GM13977 (cell line): ENCODE data around the gene PDK3.

Source experiments
- DNase-seq: peaks from one replicate; pipeline ENCODE4 v3.0.0; 2012; ENCODE audit warnings: low spot score
- in situ Hi-C: fragments of 300-500 bp; cut with MboI; formaldehyde crosslinking; loops from one replicate; pipeline ENCODE4 v1.12.0; 2022; ENCODE audit warnings: low sequenced_read_pairs, low pct_unique_long_range_greater_than_20kb, mixed read lengths, inconsistent platforms; ENCODE audit not compliant: unreplicated experiment
- TF ChIP-seq, protein P1 (sequence below): IDR thresholded peaks from 2 replicates; pipeline ENCODE4 v1.5.1; 2012; ENCODE audit warnings: mild to moderate bottlenecking, control low read depth; ENCODE audit not compliant: insufficient read depth; ENCODE audit errors: extremely low read depth, missing control alignments

The PDK3 gene

DNA sequence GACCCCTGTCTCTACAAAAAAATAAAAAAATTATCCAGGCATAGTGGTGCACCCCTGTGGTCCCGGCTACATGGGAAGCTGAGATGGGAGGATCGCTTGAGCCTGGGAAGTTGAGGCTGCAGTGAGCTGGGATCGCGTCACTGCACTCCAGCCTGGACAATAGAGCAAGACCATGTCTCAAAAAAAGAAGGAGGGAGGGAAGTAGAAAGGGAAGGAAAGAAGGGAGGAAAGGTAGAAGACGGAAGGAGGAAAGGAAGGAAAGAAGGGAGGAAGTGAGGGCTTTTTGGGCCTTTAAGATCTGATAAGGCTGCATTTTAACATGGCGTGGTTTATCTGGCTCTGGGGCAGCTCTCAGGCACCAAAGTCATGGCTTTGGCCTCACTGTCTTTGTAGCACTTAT lies 10.4 kb downstream of the PDK3 start:
- in situ Hi-C loops = no loop called here
- TF ChIP-seq, protein P1, sequence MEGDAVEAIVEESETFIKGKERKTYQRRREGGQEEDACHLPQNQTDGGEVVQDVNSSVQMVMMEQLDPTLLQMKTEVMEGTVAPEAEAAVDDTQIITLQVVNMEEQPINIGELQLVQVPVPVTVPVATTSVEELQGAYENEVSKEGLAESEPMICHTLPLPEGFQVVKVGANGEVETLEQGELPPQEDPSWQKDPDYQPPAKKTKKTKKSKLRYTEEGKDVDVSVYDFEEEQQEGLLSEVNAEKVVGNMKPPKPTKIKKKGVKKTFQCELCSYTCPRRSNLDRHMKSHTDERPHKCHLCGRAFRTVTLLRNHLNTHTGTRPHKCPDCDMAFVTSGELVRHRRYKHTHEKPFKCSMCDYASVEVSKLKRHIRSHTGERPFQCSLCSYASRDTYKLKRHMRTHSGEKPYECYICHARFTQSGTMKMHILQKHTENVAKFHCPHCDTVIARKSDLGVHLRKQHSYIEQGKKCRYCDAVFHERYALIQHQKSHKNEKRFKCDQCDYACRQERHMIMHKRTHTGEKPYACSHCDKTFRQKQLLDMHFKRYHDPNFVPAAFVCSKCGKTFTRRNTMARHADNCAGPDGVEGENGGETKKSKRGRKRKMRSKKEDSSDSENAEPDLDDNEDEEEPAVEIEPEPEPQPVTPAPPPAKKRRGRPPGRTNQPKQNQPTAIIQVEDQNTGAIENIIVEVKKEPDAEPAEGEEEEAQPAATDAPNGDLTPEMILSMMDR = no peak
- DNase-seq = no peak

DNA sequence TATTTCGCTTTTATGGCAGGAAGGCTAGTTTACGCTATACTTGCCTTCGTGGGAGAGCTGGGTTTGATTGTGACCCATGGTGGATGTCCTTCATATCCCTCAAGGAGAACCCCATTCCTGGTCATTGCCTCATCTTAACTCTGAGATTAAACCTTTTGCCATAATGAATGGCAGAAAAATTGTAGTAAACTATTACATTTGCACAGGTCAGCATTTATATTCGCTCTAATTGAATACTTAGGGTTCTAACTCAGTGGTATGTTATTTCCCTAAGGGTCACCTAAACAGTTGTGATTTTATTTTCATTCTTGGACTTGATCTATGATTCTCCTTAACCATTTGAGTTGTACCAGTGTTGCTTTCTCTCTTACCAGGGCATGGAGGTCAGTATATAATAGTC lies 13.4 kb downstream of the PDK3 start:
- no peak for DNase-seq
- TF ChIP-seq, protein P1 = no peak
- in situ Hi-C loops = no loop called here

DNA sequence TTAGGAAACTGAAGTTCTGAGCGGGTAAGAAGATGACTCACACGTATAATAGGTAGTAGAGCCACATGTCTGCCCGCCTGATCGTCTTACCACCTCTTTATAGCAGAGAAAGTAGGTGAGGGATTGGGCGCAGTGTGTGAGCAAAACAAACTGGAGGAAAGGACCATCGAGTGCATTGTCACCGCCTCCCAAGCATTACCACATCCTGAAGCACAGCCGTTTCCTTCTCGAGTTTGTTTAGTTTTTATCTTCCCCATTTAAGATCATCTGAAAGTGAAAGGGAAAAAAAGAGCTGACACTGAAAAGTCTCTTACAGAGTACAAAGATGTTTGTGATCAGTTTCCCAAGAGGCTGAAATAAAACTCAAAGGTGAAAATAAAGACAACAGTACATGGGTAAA lies 14.8 kb downstream of the PDK3 start:
- TF ChIP-seq, protein P1 = no peak
- peak; percentile 54 for DNase-seq
- in situ Hi-C loops = no loop called here

DNA sequence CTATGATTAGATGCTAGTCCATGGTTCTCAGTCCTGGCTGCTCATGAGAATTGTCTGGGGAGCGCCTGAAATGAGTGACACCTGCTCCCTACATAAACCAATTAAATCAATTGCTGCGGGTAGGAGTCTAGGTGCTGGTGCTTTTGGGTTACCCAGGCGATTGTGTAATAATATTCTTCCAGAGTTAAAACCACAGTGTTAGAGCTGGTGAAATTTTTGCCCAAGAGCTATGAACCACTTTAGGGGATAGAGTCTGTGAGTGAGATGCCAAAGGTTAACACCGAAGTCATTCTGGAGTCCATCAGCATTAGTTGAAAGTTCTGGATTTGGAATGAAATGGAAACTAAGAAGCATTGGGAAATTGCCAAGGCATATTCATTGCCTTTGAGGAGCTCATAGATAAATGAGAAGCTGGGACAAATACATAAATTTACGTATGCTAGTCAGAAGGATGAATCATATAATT lies 15.3 kb downstream of the PDK3 start:
- DNase-seq = no peak
- TF ChIP-seq, protein P1 = no peak
- in situ Hi-C loops = no loop called here

DNA sequence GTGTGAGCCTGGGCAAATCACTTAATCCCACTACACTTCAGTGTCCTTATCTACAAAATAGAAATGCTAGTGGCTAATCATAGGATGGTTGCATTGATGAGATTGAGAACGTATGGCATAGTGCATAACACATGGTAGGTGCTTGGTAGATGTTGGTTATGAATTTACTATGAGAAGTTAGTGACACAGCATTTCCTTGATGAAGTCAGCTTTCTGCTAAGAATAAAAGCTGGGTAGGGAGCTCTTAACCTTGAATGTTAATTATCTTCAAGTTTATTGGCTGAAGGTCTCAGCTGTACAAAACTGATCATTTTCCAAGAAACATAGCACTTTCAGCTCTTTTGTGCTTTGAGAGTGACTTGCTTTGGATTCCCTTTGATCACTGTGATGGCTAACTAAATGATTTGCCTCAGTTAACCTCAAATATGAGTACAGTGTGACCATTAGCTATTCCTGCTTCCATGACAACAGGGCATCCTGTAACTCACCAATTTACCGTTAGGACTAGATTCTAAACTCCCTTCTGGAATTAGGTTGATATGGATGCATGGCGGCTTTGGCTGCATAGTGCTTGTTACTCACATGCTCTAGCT lies 17.8 kb downstream of the PDK3 start:
- DNase-seq = no peak
- TF ChIP-seq, protein P1 = no peak
- in situ Hi-C loops = no loop called here

DNA sequence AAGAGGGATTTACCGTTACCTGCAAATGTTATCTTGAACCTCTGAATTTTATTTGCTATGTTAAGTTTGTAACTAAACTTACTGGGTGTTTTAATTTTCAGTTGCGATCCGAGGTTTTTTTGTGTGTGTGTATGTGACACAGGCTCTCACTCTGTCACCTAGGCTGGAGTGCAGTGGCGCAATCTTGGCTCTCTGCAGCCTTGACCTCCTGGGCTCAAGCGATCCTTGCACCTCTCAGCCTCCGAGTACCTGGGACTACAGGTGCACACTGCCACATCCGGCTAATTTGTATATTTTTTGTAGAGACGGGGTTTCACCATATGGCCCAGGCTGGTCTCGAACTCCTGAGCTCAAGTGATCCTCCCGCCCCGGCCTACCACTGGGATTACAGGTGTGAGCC lies 18.5 kb downstream of the PDK3 start:
- DNase-seq = no peak
- in situ Hi-C loops = no loop called here
- TF ChIP-seq, protein P1 = no peak
